Measurements from ENCODE around the gene ABLIM3.
A peak's percentile ranks its signal among the peaks of the same experiment; 100 is the strongest.

The ABLIM3 gene

GRCh38 chr5:149141224-149141956, at the start of gene ABLIM3:
TSS of gene ABLIM3 (plus strand) at chr5:149141493. CDS start at chr5:149142096, 603 bp downstream.
- DNase-seq = peak; percentile 93

GRCh38 chr5:149093625-149094024, 47.7 kb upstream of the ABLIM3 start:
- no peak for DNase-seq

GRCh38 chr5:149094996-149095395, 46.3 kb upstream of the ABLIM3 start:
- no peak for DNase-seq

- no peak for DNase-seq
Observed at GRCh38 chr5:149099920-149100319, 41.4 kb upstream of the ABLIM3 start.

- DNase-seq = no peak
Observed at GRCh38 chr5:149100331-149100730, 41.0 kb upstream of the ABLIM3 start.

- DNase-seq = no peak
Observed at GRCh38 chr5:149108651-149109280, 32.5 kb upstream of the ABLIM3 start.

- no peak for DNase-seq
Observed at GRCh38 chr5:149110406-149110805, 30.9 kb upstream of the ABLIM3 start.

GRCh38 chr5:149113669-149114068, 27.6 kb upstream of the ABLIM3 start:
- DNase-seq = no peak

- DNase-seq = no peak
Observed at GRCh38 chr5:149114403-149115312, 26.6 kb upstream of the ABLIM3 start.

GRCh38 chr5:149117970-149118369, 23.3 kb upstream of the ABLIM3 start:
- DNase-seq = no peak

- DNase-seq = no peak
Observed at GRCh38 chr5:149118463-149118862, 22.8 kb upstream of the ABLIM3 start.

GRCh38 chr5:149121145-149121544, 20.1 kb upstream of the ABLIM3 start:
- no peak for DNase-seq

GRCh38 chr5:149123211-149123610, 18.1 kb upstream of the ABLIM3 start:
- no peak for DNase-seq

GRCh38 chr5:149125386-149125891, 15.9 kb upstream of the ABLIM3 start:
- DNase-seq = no peak

GRCh38 chr5:149126906-149127305, 14.4 kb upstream of the ABLIM3 start:
- no peak for DNase-seq

GRCh38 chr5:149127394-149127955, 13.8 kb upstream of the ABLIM3 start:
- DNase-seq = no peak

GRCh38 chr5:149128023-149128875, 13.0 kb upstream of the ABLIM3 start:
- DNase-seq = no peak

GRCh38 chr5:149129181-149129580, 12.1 kb upstream of the ABLIM3 start:
- no peak for DNase-seq

GRCh38 chr5:149130121-149130914, 11.0 kb upstream of the ABLIM3 start:
- DNase-seq = no peak

GRCh38 chr5:149132474-149132873, 8.8 kb upstream of the ABLIM3 start:
- no peak for DNase-seq
